SK-N-SH (cell line): Measurements from ENCODE around the gene TSPAN12. TPM values are rescaled to one million over a fixed set of nuclear protein-coding genes. Genes with fewer than 3 reads are reported as not detected.

Source experiments
- CTCF ChIA-PET: fragments of 300-600, 350-600 bp; formaldehyde crosslinking; extraction: SDS; loops from one replicate; lab custom pipeline; 2021; lab: Yijun Ruan, JAX
- POLR2A ChIA-PET: fragments of 350-600 bp; sonication (Branson Sonifier 250); formaldehyde crosslinking; extraction: SDS; loops from one replicate; lab custom pipeline; 2020; ENCODE audit warnings: antibody characterized with exemption, inconsistent platforms; lab: Yijun Ruan, JAX
- DNase-seq: peaks from one replicate; pipeline ENCODE4 v3.0.0; 2012
- H2AFZ ChIP-seq: fragments of 200-600 bp; sonication (generic); 2 replicates; pipeline ENCODE4 v1.8.1; 2016; ENCODE audit warnings: antibody characterized with exemption, mild to moderate bottlenecking, low read depth
- H3F3A ChIP-seq: fragments of 200-600 bp; sonication (generic); replicated peaks from 2 replicates; pipeline ENCODE3; 2016; ENCODE audit warnings: antibody characterized with exemption, mild to moderate bottlenecking; ENCODE audit not compliant: insufficient read depth
- H3K27ac ChIP-seq, 2 experiments: fragments of 200-500 bp in 1 of 2; fragments of 200-600 bp in 1 of 2; sonication (Bioruptor generic) in 1 of 2; sonication (generic), shearing (Covaris generic) in 1 of 2; 2 replicates each; pipeline versions ENCODE4 v1.5.1 to v1.6.1; 2014 to 2016; ENCODE audit warnings: low read depth in 2 of 2, inconsistent platforms in 1 of 2, low read length in 1 of 2, mild to moderate bottlenecking in 1 of 2, mixed read lengths in 1 of 2
- H3K27me3 ChIP-seq: fragments of 200-600 bp; sonication (generic), shearing (Covaris generic); 2 replicates; pipeline ENCODE4 v1.6.1; 2016; ENCODE audit warnings: mixed run types; ENCODE audit not compliant: insufficient read depth
- H3K36me3 ChIP-seq, 2 experiments: fragments of 200-500 bp in 1 of 2; fragments of 200-600 bp in 1 of 2; sonication (Bioruptor generic) in 1 of 2; sonication (generic) in 1 of 2; replicated peaks in 1 of 2; 2 replicates each; pipeline versions ENCODE3 to v1.5.1; 2014 to 2016; ENCODE audit warnings: low read length in 1 of 2, mild to moderate bottlenecking in 1 of 2; ENCODE audit not compliant: insufficient read depth in 2 of 2, control insufficient read depth in 1 of 2
- H3K4me1 ChIP-seq, 2 experiments: fragments of 200-500 bp in 1 of 2; fragments of 200-600 bp in 1 of 2; sonication (Bioruptor generic) in 1 of 2; sonication (generic), shearing (Covaris generic) in 1 of 2; 2 replicates each; pipeline versions ENCODE4 v1.5.1 to v1.6.1; 2014 to 2016; ENCODE audit warnings: low read depth in 1 of 2, low read length in 1 of 2, mixed run types in 1 of 2; ENCODE audit not compliant: insufficient read depth in 2 of 2, control insufficient read depth in 1 of 2
- H3K4me2 ChIP-seq: fragments of 200-600 bp; sonication (generic), shearing (Covaris generic); 2 replicates; pipeline ENCODE4 v1.6.1; 2017; ENCODE audit warnings: mixed run types
- H3K4me3 ChIP-seq, 2 experiments: fragments of 200-500 bp in 1 of 2; fragments of 200-600 bp in 1 of 2; sonication (Bioruptor generic) in 1 of 2; sonication (generic), shearing (Covaris generic) in 1 of 2; 2 replicates each; pipeline versions ENCODE4 v1.5.1 to v1.8.1; 2014 to 2016; ENCODE audit warnings: low read depth in 2 of 2, inconsistent platforms in 1 of 2, low read length in 1 of 2, mild to moderate bottlenecking in 1 of 2, mixed read lengths in 1 of 2, moderate library complexity in 1 of 2
- H3K79me2 ChIP-seq: fragments of 200-600 bp; sonication (generic); 2 replicates; pipeline ENCODE4 v1.8.1; 2017; ENCODE audit warnings: mild to moderate bottlenecking; ENCODE audit not compliant: insufficient read depth
- H3K9ac ChIP-seq: fragments of 200-600 bp; sonication (generic); 2 replicates; pipeline ENCODE4 v1.6.1; 2017; ENCODE audit warnings: mixed run types
- H3K9me2 ChIP-seq: fragments of 200-600 bp; sonication (generic); 2 replicates; pipeline ENCODE4 v1.6.1; 2017; ENCODE audit warnings: mixed run types
- H3K9me3 ChIP-seq: fragments of 200-600 bp; sonication (generic); 2 replicates; pipeline ENCODE4 v1.6.1; 2017; ENCODE audit warnings: mixed run types, mild to moderate bottlenecking, moderate library complexity
- H4K20me1 ChIP-seq: fragments of 200-600 bp; sonication (generic); 2 replicates; pipeline ENCODE4 v1.6.1; 2017; ENCODE audit warnings: mild to moderate bottlenecking, mixed run types; ENCODE audit not compliant: insufficient read depth
- CTCF ChIP-seq: fragments of 200-600 bp; sonication (generic); IDR thresholded peaks from 2 replicates; pipeline ENCODE4 v1.6.1; 2017; ENCODE audit warnings: antibody characterized with exemption, mild to moderate bottlenecking, moderate library complexity
- ELF1 ChIP-seq: IDR thresholded peaks from 2 replicates; pipeline ENCODE4 v1.4.0; 2012
- IRF3 ChIP-seq: fragments of 150-350 bp; IDR thresholded peaks from 2 replicates; pipeline ENCODE4 v1.6.1; 2016; ENCODE audit warnings: mild to moderate bottlenecking, low read depth, low read length
- MAX ChIP-seq: IDR thresholded peaks from 2 replicates; pipeline ENCODE4 v1.4.0; 2012; ENCODE audit warnings: low read depth
- MEF2A ChIP-seq: IDR thresholded peaks from 2 replicates; pipeline ENCODE4 v1.4.0; 2012; ENCODE audit warnings: low read depth, borderline replicate concordance
- RAD21 ChIP-seq: IDR thresholded peaks from 2 replicates; pipeline ENCODE4 v1.6.1; 2012; ENCODE audit warnings: mild to moderate bottlenecking, low read length
- RCOR1 ChIP-seq: fragments of 150-350 bp; IDR thresholded peaks from 2 replicates; pipeline ENCODE4 v1.6.1; 2017; ENCODE audit warnings: antibody characterized with exemption, low read length
- RFX5 ChIP-seq: IDR thresholded peaks from 2 replicates; pipeline ENCODE4 v1.6.1; 2012; ENCODE audit warnings: mild to moderate bottlenecking, improper control_type of control experiment, low read length
- SMC3 ChIP-seq: IDR thresholded peaks from 2 replicates; pipeline ENCODE4 v1.6.1; 2012; ENCODE audit warnings: low read depth, low read length, improper control_type of control experiment
- TEAD4 ChIP-seq: IDR thresholded peaks from 2 replicates; pipeline ENCODE4 v1.4.0; 2012; ENCODE audit warnings: mild to moderate bottlenecking, borderline replicate concordance; ENCODE audit not compliant: insufficient read depth
- USF2 ChIP-seq: fragments of 150-350 bp; IDR thresholded peaks from 2 replicates; pipeline ENCODE4 v1.6.1; 2017; ENCODE audit warnings: antibody characterized with exemption, low read length, low read depth, borderline replicate concordance
- YY1 ChIP-seq: IDR thresholded peaks from 2 replicates; pipeline ENCODE4 v1.4.0; 2012; ENCODE audit warnings: low read depth, mild to moderate bottlenecking
- ZBTB33 ChIP-seq: IDR thresholded peaks from 2 replicates; pipeline ENCODE4 v1.4.0; 2012; ENCODE audit warnings: low read depth, borderline replicate concordance
- WGBS: methylation state at CpG from one replicate; pipeline ENCODE4 v1.1.6; 2017; ENCODE audit warnings: low lambda C conversion rate; 5-methylcytosine and 5-hydroxymethylcytosine counted together
- polyA plus RNA-seq, 3 experiments: library from polyadenylated mRNA; depleted of rRNA; stranded (reverse); fragments of >200 nt; gene quantifications; 2 replicates each; pipeline ENCODE4 v1.2.3, GENCODE V29; 2012

TSPAN12 gene
- polyA plus RNA-seq, 1 of the 3 experiments (the other 2 are of a cell fraction), result not detected

- no peaks in the 10 kb centered on the region for H3F3A ChIP-seq
- no peaks in the 10 kb centered on the region for H3K9me3 ChIP-seq
- H3K9ac ChIP-seq, result no peak overlapping the region
- H3K27ac ChIP-seq, result no peak overlapping the region
- H4K20me1 ChIP-seq, result no peaks in the 10 kb centered on the region
- no peak for DNase-seq
- WGBS, result 5% methylated on average over 1 of the region's 1 CpG
- H3K79me2 ChIP-seq, result no peaks in the 10 kb centered on the region
- ChIA-PET POLR2A (no interaction called here), CTCF (interaction anchor here (0.6 to 11.0 kb wide), 57 partner anchors 10 to 976 kb away, joined by 3 to 106 read pairs (median 6); partner anchors contain the start of genes CPED1, FAM3C, ING3 and TSPAN12)
- H2AFZ ChIP-seq, result no peak overlapping the region
- H3K4me2 ChIP-seq, result no peak overlapping the region
- TF ChIP-seq USF2 (no peak), ZBTB33 (no peak), IRF3 (no peak), MAX (no peak), TEAD4 (no peak), YY1 (no peak), RCOR1 (no peak), ELF1 (no peak), MEF2A (no peak)
- no peak overlapping the region for H3K4me3 ChIP-seq
- peaks cover 7% of the 10 kb centered on the region; the same call in 1 of the 2 replicates for H3K27me3 ChIP-seq
- H3K9me2 ChIP-seq, result no peaks in the 10 kb centered on the region
- H3K36me3 ChIP-seq, result no peaks in the 10 kb centered on the region
- no peaks in the 10 kb centered on the region for H3K4me1 ChIP-seq
Measured at GRCh38 chr7:120806669-120807068, 51.3 kb downstream of the TSPAN12 start.

- Histone ChIP-seq H3K4me2 (no peak overlapping the region), H3K36me3 (no peaks in the 10 kb centered on the region), H3F3A (no peaks in the 10 kb centered on the region), H4K20me1 (no peaks in the 10 kb centered on the region), H3K4me3 (no peak overlapping the region; a peak in 1 of 4 replicates), H3K9me3 (no peaks in the 10 kb centered on the region), H3K27ac (no peak overlapping the region), H3K9ac (no peak overlapping the region), H2AFZ (no peak overlapping the region), H3K9me2 (no peaks in the 10 kb centered on the region), H3K27me3 (peaks cover 9% of the 10 kb centered on the region; the same call in 1 of the 2 replicates), H3K4me1 (no peaks in the 10 kb centered on the region), H3K79me2 (no peaks in the 10 kb centered on the region)
- WGBS, result 13% methylated on average over 3 of the region's 3 CpGs
- DNase-seq, result peak; percentile 59
- POLR2A ChIA-PET, result no interaction called here
- peak; percentile 83 for TF ChIP-seq RAD21
- peak; percentile 99 for TF ChIP-seq CTCF
- no peak for TF ChIP-seq YY1
- peak; percentile 90 for TF ChIP-seq SMC3
- 0 out of 2 replicates have a peak, but pooled peaks have one; percentile 24 for TF ChIP-seq RFX5
- CTCF ChIA-PET, result interaction anchor here (0.5 to 11.0 kb wide), 75 partner anchors 9 to 977 kb away, joined by 3 to 106 read pairs (median 4); partner anchors contain the start of genes CPED1, ING3 and TSPAN12
Measured at GRCh38 chr7:120805636-120806388, 52.1 kb downstream of the TSPAN12 start.
